K562 (cell line): ENCODE results near the gene CMTM8. TPM values are rescaled to one million over a fixed set of nuclear protein-coding genes. Genes with fewer than 3 reads are reported as not detected.

Experiments
- ATAC-seq: fragments of 200-7000 bp; cut with Tn5 transposase; 3 replicates; pipeline ENCODE4 v1.9.1; 2020; ENCODE audit warnings: moderate library complexity
- BruUV-seq: library from RNA; stranded (reverse); fragments of 400-500 nt; replicated peaks from 2 replicates; lab custom pipeline; 2021; lab: Mats Ljungman, UMichigan
- CTCF ChIA-PET: fragments of 300-600 bp; formaldehyde crosslinking; extraction: SDS; loops from one replicate; lab custom pipeline; 2021; ENCODE audit warnings: low intra/inter-chr PET ratio; lab: Yijun Ruan, JAX
- POLR2A ChIA-PET: fragments of 300-600, 350-650 bp; sonication (Branson Sonifier 250); formaldehyde crosslinking; extraction: SDS; loops from one replicate; lab custom pipeline; 2021; ENCODE audit warnings: antibody characterized with exemption, inconsistent platforms; lab: Yijun Ruan, JAX
- DNase-seq, 4 experiments: peaks; one replicate each; pipeline versions ENCODE4 v3.0.0 to v3.0.0-alpha.2; 2011 to 2018; ENCODE audit warnings: low spot score in 3 of 4, mixed read lengths in 3 of 4; ENCODE audit errors: extremely low read depth in 1 of 4
- FAIRE-seq: peaks from 2 replicates; lab custom pipeline; 2011; peaks lifted over from hg19 to GRCh38; lab: Jason Lieb, UNC
- H2AFZ ChIP-seq: 2 replicates; pipeline ENCODE4 v1.6.0; 2011; ENCODE audit warnings: low read depth, low read length, control low read depth, inconsistent platforms
- H3K27ac ChIP-seq: fragments of 200-600 bp; 3 replicates; pipeline ENCODE4 v1.8.0; 2011; ENCODE audit warnings: low read depth, mild to moderate bottlenecking, control low read depth, inconsistent platforms, low read length, moderate library complexity, mixed read lengths; ENCODE audit errors: extremely low read depth
- H3K27me3 ChIP-seq, 2 experiments: fragments of 300-600 bp in 1 of 2; 2 replicates in 1 of 2; 3 replicates in 1 of 2; pipeline versions ENCODE4 v1.6.0 to v1.8.0; 2011; ENCODE audit warnings: inconsistent platforms in 2 of 2, low read length in 2 of 2, mild to moderate bottlenecking in 1 of 2, mixed read lengths in 1 of 2, moderate library complexity in 1 of 2; ENCODE audit not compliant: control insufficient read depth in 2 of 2, insufficient read depth in 2 of 2
- H3K36me3 ChIP-seq: fragments of 300-600 bp; 3 replicates; pipeline ENCODE4 v1.8.0; 2011; ENCODE audit warnings: mild to moderate bottlenecking, low read length, inconsistent platforms; ENCODE audit not compliant: control insufficient read depth, insufficient read depth
- H3K4me1 ChIP-seq, 2 experiments: fragments of 200-600 bp in 1 of 2; replicated peaks in 1 of 2; 2 replicates in 1 of 2; 3 replicates in 1 of 2; pipeline versions ENCODE4 v1.5.1 to v1.8.0; 2011; ENCODE audit warnings: inconsistent platforms in 2 of 2, low read length in 2 of 2, mild to moderate bottlenecking in 1 of 2, mixed read lengths in 1 of 2, moderate library complexity in 1 of 2; ENCODE audit not compliant: control insufficient read depth in 2 of 2, insufficient read depth in 2 of 2
- H3K4me2 ChIP-seq: 2 replicates; pipeline ENCODE4 v1.6.1; 2011; ENCODE audit warnings: low read length, control low read depth, inconsistent platforms, mixed read lengths; ENCODE audit not compliant: insufficient read depth
- H3K4me3 ChIP-seq: fragments of 200-600 bp; sonication (generic), shearing (Covaris generic); 2 replicates; pipeline ENCODE4 v1.5.1; 2016; ENCODE audit warnings: control low read depth, inconsistent platforms
- H3K79me2 ChIP-seq: fragments of 200-600 bp; 3 replicates; pipeline ENCODE4 v1.8.0; 2011; ENCODE audit warnings: low read length, inconsistent platforms; ENCODE audit not compliant: control insufficient read depth, insufficient read depth
- H3K9ac ChIP-seq, 2 experiments: 2 replicates each; pipeline versions ENCODE4 v1.6.0 to v1.6.1; 2011; ENCODE audit warnings: low read depth in 2 of 2, low read length in 2 of 2, control low read depth in 1 of 2, inconsistent platforms in 1 of 2, mild to moderate bottlenecking in 1 of 2, mixed read lengths in 1 of 2; ENCODE audit not compliant: insufficient read depth in 1 of 2
- H3K9me1 ChIP-seq: one replicate; pipeline ENCODE4 v1.6.0; 2011; ENCODE audit warnings: inconsistent platforms, mild to moderate bottlenecking, low read length, moderate library complexity; ENCODE audit not compliant: control insufficient read depth, insufficient read depth
- H3K9me3 ChIP-seq: replicated peaks from 2 replicates; pipeline ENCODE4 v1.5.1; 2011; ENCODE audit warnings: low read depth, low read length, inconsistent platforms; ENCODE audit not compliant: control insufficient read depth, insufficient read depth
- H4K20me1 ChIP-seq: replicated peaks from 2 replicates; pipeline ENCODE4 v1.6.1; 2011; ENCODE audit warnings: low read length, inconsistent platforms, mixed read lengths; ENCODE audit not compliant: control insufficient read depth, insufficient read depth
- ERF ChIP-seq: fragments of 450-650 bp; formaldehyde crosslinking; IDR thresholded peaks from 2 replicates; pipeline ENCODE4 v1.4.0; 2020; ENCODE audit warnings: mild to moderate bottlenecking, mixed read lengths
- NCOA6 ChIP-seq: fragments of 450-650 bp; IDR thresholded peaks from 2 replicates; pipeline ENCODE4 v1.6.1; 2017; ENCODE audit warnings: mild to moderate bottlenecking
- NFATC3 ChIP-seq: fragments of 450-650 bp; IDR thresholded peaks from 2 replicates; pipeline ENCODE4 v1.6.1; 2017; ENCODE audit warnings: mild to moderate bottlenecking
- POLR2A ChIP-seq: fragments of 450-650 bp; conservative IDR thresholded peaks from 2 replicates; pipeline ENCODE4 v1.6.1; 2016
- RAD51 ChIP-seq: fragments of 450-650 bp; IDR thresholded peaks from 2 replicates; pipeline ENCODE4 v1.7.1; 2016; ENCODE audit warnings: low read depth, mild to moderate bottlenecking, borderline replicate concordance
- SMAD3 ChIP-seq: fragments of 450-650 bp; formaldehyde crosslinking; conservative IDR thresholded peaks from 2 replicates; pipeline ENCODE4 v1.4.0; 2020; ENCODE audit warnings: mild to moderate bottlenecking
- SRSF1 ChIP-seq: fragments of 200-400 bp; formaldehyde crosslinking; IDR thresholded peaks from 2 replicates; pipeline ENCODE4 v1.6.1; 2017; ENCODE audit warnings: mild to moderate bottlenecking, low read depth, low read length, moderate library complexity
- ZNF174 ChIP-seq: fragments of 250-450 bp; sonication (Bioruptor Pico); IDR thresholded peaks from 2 replicates; pipeline ENCODE4 v1.4.0; 2020; ENCODE audit warnings: mild to moderate bottlenecking
- ZNF436 ChIP-seq: fragments of 250-450, 450-650 bp; sonication (Bioruptor Pico); formaldehyde crosslinking; IDR thresholded peaks from 2 replicates; pipeline ENCODE4 v1.7.0; 2020; ENCODE audit warnings: mild to moderate bottlenecking
- WGBS: fragments of 100-300 bp; shearing (Covaris generic); methylation state at CpG from one replicate; pipeline ENCODE4 v1.1.6; 2016; ENCODE audit warnings: low coverage, mixed read lengths; ENCODE audit not compliant: insufficient coverage; ENCODE audit errors: missing lambda C conversion rate; 5-methylcytosine and 5-hydroxymethylcytosine counted together
- in situ Hi-C: fragments of 300-500 bp; cut with MboI; formaldehyde crosslinking; loops from 4 replicates; pipeline ENCODE4 v1.15.0; 2018; ENCODE audit warnings: inconsistent platforms, mixed read lengths
- intact Hi-C: fragments of 100-400 bp; cut with micrococcal nuclease; formaldehyde crosslinking; loops from 2 replicates; pipeline ENCODE4 v1.14.2; 2022
- polyA plus RNA-seq, 8 experiments: library from polyadenylated mRNA; depleted of rRNA in 4 of 8; stranded (reverse) in 5 of 8; unstranded in 3 of 8; fragments of >200 nt; fragmentation: Nextera tagmentation in 2 of 8; fragmentation: Illumina TruSeq in 1 of 8; extraction: Ambion mirVana in 2 of 8; extraction: Trizol in 1 of 8; gene quantifications; 2 replicates each; pipeline versions ENCODE4 v1.2.1 to v1.2.3, GENCODE V29; 2011 to 2014; ENCODE audit warnings: inconsistent platforms in 1 of 8, missing spikeins in 1 of 8
- total RNA-seq, 7 experiments: library from RNA; depleted of rRNA in 6 of 7; stranded (reverse); fragments of >200 nt in 6 of 7; fragmentation: Illumina TruSeq in 2 of 7; extraction: Trizol in 2 of 7; gene quantifications; 2 replicates each; pipeline versions ENCODE4 v1.2.1 to v1.2.3, GENCODE V29; 2011 to 2021; ENCODE audit warnings: low replicate concordance in 1 of 7
- TF ChIP-seq, protein P1 (sequence below): sonication (generic); formaldehyde crosslinking; IDR thresholded peaks from 2 replicates; pipeline ENCODE4 v1.8.0; 2023; ENCODE audit warnings: mild to moderate bottlenecking, missing genetic modification reagents
- TF ChIP-seq, protein P2 (sequence below), 2 experiments: fragments of 450-650 bp in 1 of 2; sonication (generic) in 1 of 2; formaldehyde crosslinking in 1 of 2; IDR thresholded peaks; 2 replicates each; pipeline versions ENCODE4 v1.7.1 to v1.9.0; 2016 to 2022; ENCODE audit warnings: inconsistent platforms in 1 of 2, mild to moderate bottlenecking in 1 of 2, missing genetic modification reagents in 1 of 2
- TF ChIP-seq, protein P3 (sequence below): fragments of 250-450 bp; sonication (Bioruptor Pico); IDR thresholded peaks from 2 replicates; pipeline ENCODE4 v1.4.0; 2020; ENCODE audit warnings: mild to moderate bottlenecking

Gene CMTM8
- total and polyA plus RNA-seq, 9 of the 15 experiments (the other 6 are each of a cell fraction or from before 2014, with no cell fraction given), result not detected

DNA sequence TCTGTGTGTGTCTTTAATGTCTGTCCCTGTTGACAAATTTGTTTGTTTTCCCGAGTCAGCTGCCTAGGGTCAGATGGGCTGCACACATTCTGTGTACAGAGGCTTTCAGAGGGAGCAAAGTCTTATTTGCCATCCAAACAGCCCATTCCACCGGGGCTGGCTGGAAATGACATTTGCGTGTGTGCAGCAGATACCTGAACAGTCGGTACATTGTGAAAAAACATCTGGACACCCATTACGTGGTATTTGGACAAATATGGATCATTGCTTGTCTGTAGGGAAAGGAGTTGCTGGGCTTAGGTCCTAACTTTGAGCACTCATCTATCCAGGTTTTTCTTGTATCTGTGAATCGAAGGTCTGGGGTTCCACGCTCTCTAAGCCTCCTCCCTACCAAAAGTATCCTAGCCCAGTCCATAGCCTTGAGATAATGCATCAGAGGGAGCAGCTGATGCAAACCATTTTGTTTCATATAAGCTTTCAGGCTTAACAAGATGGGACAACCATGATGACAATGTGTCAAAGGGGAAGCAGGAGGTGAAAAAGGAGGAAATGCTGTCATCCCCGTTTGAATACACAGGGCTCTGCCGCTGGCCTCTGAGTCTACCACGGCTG lies 22.2 kb upstream of the CMTM8 start:
- ATAC-seq (no peak), DNase-seq (no peak), FAIRE-seq (no peak)
- no peak overlapping the region for H3K27ac ChIP-seq
- H3K36me3 ChIP-seq, result no peaks in the 10 kb centered on the region
- no peaks in the 10 kb centered on the region for H3K4me1 ChIP-seq
- CTCF ChIA-PET, result no interaction called here
- H3K9ac ChIP-seq, result no peak overlapping the region
- no peak overlapping the region for H2AFZ ChIP-seq
- POLR2A ChIA-PET, result no interaction called here
- 1% methylated on average over 10 of the region's 10 CpGs for WGBS
- H3K9me1 ChIP-seq, result no peaks in the 10 kb centered on the region
- intact Hi-C loops, result no loop called here
- H3K79me2 ChIP-seq, result no peaks in the 10 kb centered on the region
- no peak overlapping the region for H3K4me3 ChIP-seq
- no peaks in the 10 kb centered on the region for H3K9me3 ChIP-seq
- H4K20me1 ChIP-seq, result no peaks in the 10 kb centered on the region
- in situ Hi-C loops, result no loop called here
- H3K27me3 ChIP-seq, result peaks cover 0 to 5% of the 10 kb centered on the region in 2 experiments; a peak in 1 of 5 replicates
- no peak overlapping the region for H3K4me2 ChIP-seq
- BruUV-seq, result no TSS peak
- TF ChIP-seq, protein P1, sequence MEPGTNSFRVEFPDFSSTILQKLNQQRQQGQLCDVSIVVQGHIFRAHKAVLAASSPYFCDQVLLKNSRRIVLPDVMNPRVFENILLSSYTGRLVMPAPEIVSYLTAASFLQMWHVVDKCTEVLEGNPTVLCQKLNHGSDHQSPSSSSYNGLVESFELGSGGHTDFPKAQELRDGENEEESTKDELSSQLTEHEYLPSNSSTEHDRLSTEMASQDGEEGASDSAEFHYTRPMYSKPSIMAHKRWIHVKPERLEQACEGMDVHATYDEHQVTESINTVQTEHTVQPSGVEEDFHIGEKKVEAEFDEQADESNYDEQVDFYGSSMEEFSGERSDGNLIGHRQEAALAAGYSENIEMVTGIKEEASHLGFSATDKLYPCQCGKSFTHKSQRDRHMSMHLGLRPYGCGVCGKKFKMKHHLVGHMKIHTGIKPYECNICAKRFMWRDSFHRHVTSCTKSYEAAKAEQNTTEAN, result no peak
- TF ChIP-seq, protein P2, sequence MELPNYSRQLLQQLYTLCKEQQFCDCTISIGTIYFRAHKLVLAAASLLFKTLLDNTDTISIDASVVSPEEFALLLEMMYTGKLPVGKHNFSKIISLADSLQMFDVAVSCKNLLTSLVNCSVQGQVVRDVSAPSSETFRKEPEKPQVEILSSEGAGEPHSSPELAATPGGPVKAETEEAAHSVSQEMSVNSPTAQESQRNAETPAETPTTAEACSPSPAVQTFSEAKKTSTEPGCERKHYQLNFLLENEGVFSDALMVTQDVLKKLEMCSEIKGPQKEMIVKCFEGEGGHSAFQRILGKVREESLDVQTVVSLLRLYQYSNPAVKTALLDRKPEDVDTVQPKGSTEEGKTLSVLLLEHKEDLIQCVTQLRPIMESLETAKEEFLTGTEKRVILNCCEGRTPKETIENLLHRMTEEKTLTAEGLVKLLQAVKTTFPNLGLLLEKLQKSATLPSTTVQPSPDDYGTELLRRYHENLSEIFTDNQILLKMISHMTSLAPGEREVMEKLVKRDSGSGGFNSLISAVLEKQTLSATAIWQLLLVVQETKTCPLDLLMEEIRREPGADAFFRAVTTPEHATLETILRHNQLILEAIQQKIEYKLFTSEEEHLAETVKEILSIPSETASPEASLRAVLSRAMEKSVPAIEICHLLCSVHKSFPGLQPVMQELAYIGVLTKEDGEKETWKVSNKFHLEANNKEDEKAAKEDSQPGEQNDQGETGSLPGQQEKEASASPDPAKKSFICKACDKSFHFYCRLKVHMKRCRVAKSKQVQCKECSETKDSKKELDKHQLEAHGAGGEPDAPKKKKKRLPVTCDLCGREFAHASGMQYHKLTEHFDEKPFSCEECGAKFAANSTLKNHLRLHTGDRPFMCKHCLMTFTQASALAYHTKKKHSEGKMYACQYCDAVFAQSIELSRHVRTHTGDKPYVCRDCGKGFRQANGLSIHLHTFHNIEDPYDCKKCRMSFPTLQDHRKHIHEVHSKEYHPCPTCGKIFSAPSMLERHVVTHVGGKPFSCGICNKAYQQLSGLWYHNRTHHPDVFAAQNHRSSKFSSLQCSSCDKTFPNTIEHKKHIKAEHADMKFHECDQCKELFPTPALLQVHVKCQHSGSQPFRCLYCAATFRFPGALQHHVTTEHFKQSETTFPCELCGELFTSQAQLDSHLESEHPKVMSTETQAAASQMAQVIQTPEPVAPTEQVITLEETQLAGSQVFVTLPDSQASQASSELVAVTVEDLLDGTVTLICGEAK (IDR thresholded peaks at IDR 0.05), result no peak
- TF ChIP-seq, protein P2 (CRISPR knock-in tag; IDR thresholded peaks at IDR 0.05), result no peak
- TF ChIP-seq ZNF174 (CRISPR knock-in tag) (no peak), RAD51 (no peak), SRSF1 (no peak), SMAD3 (CRISPR knock-in tag) (no peak), POLR2A (no peak), ZNF436 (CRISPR knock-in tag) (no peak), NFATC3 (no peak), ERF (CRISPR knock-in tag) (no peak), NCOA6 (no peak)
- TF ChIP-seq, protein P3, sequence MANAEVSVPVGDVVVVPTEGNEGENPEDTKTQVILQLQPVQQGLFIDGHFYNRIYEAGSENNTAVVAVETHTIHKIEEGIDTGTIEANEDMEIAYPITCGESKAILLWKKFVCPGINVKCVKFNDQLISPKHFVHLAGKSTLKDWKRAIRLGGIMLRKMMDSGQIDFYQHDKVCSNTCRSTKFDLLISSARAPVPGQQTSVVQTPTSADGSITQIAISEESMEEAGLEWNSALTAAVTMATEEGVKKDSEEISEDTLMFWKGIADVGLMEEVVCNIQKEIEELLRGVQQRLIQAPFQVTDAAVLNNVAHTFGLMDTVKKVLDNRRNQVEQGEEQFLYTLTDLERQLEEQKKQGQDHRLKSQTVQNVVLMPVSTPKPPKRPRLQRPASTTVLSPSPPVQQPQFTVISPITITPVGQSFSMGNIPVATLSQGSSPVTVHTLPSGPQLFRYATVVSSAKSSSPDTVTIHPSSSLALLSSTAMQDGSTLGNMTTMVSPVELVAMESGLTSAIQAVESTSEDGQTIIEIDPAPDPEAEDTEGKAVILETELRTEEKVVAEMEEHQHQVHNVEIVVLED, result no peak
